ENCODE data around the gene TFPT. TPM values are rescaled to one million over a fixed set of nuclear protein-coding genes. Genes with fewer than 3 reads are reported as not detected.

The TFPT gene
- total RNA-seq, 1 experiment from 2014 or later: 34.2 TPM

- Mint-ChIP-seq H3K4me3 (ENCODE audit: low read depth, unreplicated experiment) (no peak overlapping the region), H3K27me3 (ENCODE audit: unreplicated experiment) (peaks cover 13% of the 10 kb centered on the region), H3K27ac (ENCODE audit: unreplicated experiment) (no peak overlapping the region), H3K36me3 (ENCODE audit: insufficient read depth, unreplicated experiment) (peaks cover 52% of the 10 kb centered on the region), H3K4me1 (ENCODE audit: low read depth, unreplicated experiment) (peaks cover 7% of the 10 kb centered on the region), H3K9me3 (ENCODE audit: low read depth, unreplicated experiment) (peaks cover 3% of the 10 kb centered on the region)
- DNase-seq: no peak
- no peak for TF ChIP-seq CTCF (IDR thresholded peaks at IDR 0.05; ENCODE audit: unreplicated experiment)
- BruUV-seq (replicated peaks): no TSS peak
- CTCF ChIA-PET: no interaction called here
- intact Hi-C loops (cut with micrococcal nuclease; ENCODE audit: unreplicated experiment): no loop called here
Measured at GRCh38 chr19:54133957-54134590, 18.6 kb upstream of the TFPT start.

- DNase-seq: no peak
- peaks cover 3% of the 10 kb centered on the region for H3K9me3 Mint-ChIP-seq (ENCODE audit: low read depth, unreplicated experiment)
- peaks cover 13% of the 10 kb centered on the region for H3K27me3 Mint-ChIP-seq (ENCODE audit: unreplicated experiment)
- intact Hi-C loops (cut with micrococcal nuclease; ENCODE audit: unreplicated experiment): no loop called here
- TF ChIP-seq CTCF (IDR thresholded peaks at IDR 0.05; ENCODE audit: unreplicated experiment): no peak
- H3K4me3 Mint-ChIP-seq (ENCODE audit: low read depth, unreplicated experiment): no peak overlapping the region
- CTCF ChIA-PET: no interaction called here
- peaks cover under 1% of the 10 kb centered on the region for H3K4me1 Mint-ChIP-seq (ENCODE audit: low read depth, unreplicated experiment)
- no TSS peak for BruUV-seq (replicated peaks)
- no peak overlapping the region for H3K27ac Mint-ChIP-seq (ENCODE audit: unreplicated experiment)
- peaks cover 52% of the 10 kb centered on the region for H3K36me3 Mint-ChIP-seq (ENCODE audit: insufficient read depth, unreplicated experiment)
Measured at GRCh38 chr19:54133312-54133956, 18.0 kb upstream of the TFPT start.

- Mint-ChIP-seq H3K27me3 (ENCODE audit: unreplicated experiment) (peaks cover 10% of the 10 kb centered on the region), H3K9me3 (ENCODE audit: low read depth, unreplicated experiment) (peaks cover 3% of the 10 kb centered on the region), H3K4me1 (ENCODE audit: low read depth, unreplicated experiment) (no peaks in the 10 kb centered on the region), H3K4me3 (ENCODE audit: low read depth, unreplicated experiment) (no peak overlapping the region), H3K36me3 (ENCODE audit: insufficient read depth, unreplicated experiment) (peaks cover 52% of the 10 kb centered on the region), H3K27ac (ENCODE audit: unreplicated experiment) (no peak overlapping the region)
- CTCF ChIA-PET: no interaction called here
- no peak for TF ChIP-seq CTCF (IDR thresholded peaks at IDR 0.05; ENCODE audit: unreplicated experiment)
- no peak for DNase-seq
- BruUV-seq (replicated peaks): no TSS peak
- intact Hi-C loops (cut with micrococcal nuclease; ENCODE audit: unreplicated experiment): no loop called here
Measured at GRCh38 chr19:54129617-54129996, 14.2 kb upstream of the TFPT start.

- H3K9me3 Mint-ChIP-seq (ENCODE audit: low read depth, unreplicated experiment): no peaks in the 10 kb centered on the region
- peaks cover 50% of the 10 kb centered on the region for H3K36me3 Mint-ChIP-seq (ENCODE audit: insufficient read depth, unreplicated experiment)
- CTCF ChIA-PET: interaction anchor here (0.6 kb wide), 1 partner anchor 195 kb away, joined by 3 read pairs; no protein-coding TSS in a partner anchor
Measured at GRCh38 chr19:54128796-54129616, 13.5 kb upstream of the TFPT start.

More at GRCh38 chr19:54128796-54129616, 13.5 kb upstream of the TFPT start:
- peaks cover 4% of the 10 kb centered on the region for H3K27me3 Mint-ChIP-seq (ENCODE audit: unreplicated experiment)
- TF ChIP-seq CTCF (IDR thresholded peaks at IDR 0.05; ENCODE audit: unreplicated experiment): no peak
- BruUV-seq (replicated peaks): no TSS peak
- H3K4me3 Mint-ChIP-seq (ENCODE audit: low read depth, unreplicated experiment): no peak overlapping the region
- no peak for DNase-seq
- H3K4me1 Mint-ChIP-seq (ENCODE audit: low read depth, unreplicated experiment): no peaks in the 10 kb centered on the region
- intact Hi-C loops (cut with micrococcal nuclease; ENCODE audit: unreplicated experiment): no loop called here
- no peak overlapping the region for H3K27ac Mint-ChIP-seq (ENCODE audit: unreplicated experiment)

All from Calu3 (cell line).